B cell (primary cell): ENCODE measurements around the gene TRIM38. TPM values are rescaled to one million over a fixed set of nuclear protein-coding genes. Genes with fewer than 3 reads are reported as not detected.

ENCODE experiments used
- ATAC-seq: fragments of 200-7000 bp; cut with Tn5 transposase; one replicate; pipeline ENCODE4 v1.10.0; 2021; ENCODE audit warnings: low read depth, mild to moderate bottlenecking, moderate number of reproducible peaks, moderate library complexity
- CTCF ChIA-PET: fragments of 350-600 bp; sonication (Branson Sonifier 250); formaldehyde crosslinking; loops from one replicate; lab custom pipeline; 2021; ENCODE audit warnings: antibody characterized with exemption, inconsistent platforms; lab: Charles Lee
- POLR2A ChIA-PET: fragments of 350-600 bp; sonication (Branson Sonifier 250); formaldehyde crosslinking; loops from one replicate; lab custom pipeline; 2021; ENCODE audit warnings: antibody characterized with exemption; lab: Charles Lee
- DNase-seq: peaks from one replicate; pipeline ENCODE4 v3.0.0; 2013
- H2AFZ ChIP-seq: 2 replicates; pipeline ENCODE4 v1.6.1; 2012; ENCODE audit warnings: mild to moderate bottlenecking, low read depth, low read length; ENCODE audit not compliant: insufficient read depth, poor library complexity, severe bottlenecking
- H3K27ac ChIP-seq, 2 donors: 1 replicate in 1 of 2; 2 replicates in 1 of 2; pipeline ENCODE4 v1.5.1; 2012 to 2013; ENCODE audit warnings: low read length in 2 of 2, mild to moderate bottlenecking in 2 of 2, moderate library complexity in 1 of 2
- H3K27me3 ChIP-seq, 4 experiments: fragments of 200-600 bp in 1 of 4; sonication (generic) in 1 of 4; replicated peaks in 1 of 4; 1 replicate in 2 of 4; 2 replicates in 2 of 4; pipeline versions ENCODE4 v1.6.1 to v1.7.0; 2013 to 2016; ENCODE audit warnings: low read length in 3 of 4, mild to moderate bottlenecking in 2 of 4, mixed read lengths in 1 of 4, moderate library complexity in 1 of 4; ENCODE audit not compliant: insufficient read depth in 4 of 4, control insufficient read depth in 3 of 4; ENCODE audit errors: control extremely low read depth in 1 of 4
- H3K36me3 ChIP-seq, 2 experiments: replicated peaks in 1 of 2; 1 replicate in 1 of 2; 2 replicates in 1 of 2; pipeline versions ENCODE4 v1.6.1 to v1.7.1; 2013; ENCODE audit warnings: low read length in 1 of 2; ENCODE audit not compliant: insufficient read depth in 2 of 2, control insufficient read depth in 1 of 2; ENCODE audit errors: control extremely low read depth in 1 of 2, extremely low read depth in 1 of 2
- H3K4me1 ChIP-seq, 2 donors: fragments of 200-600 bp in 1 of 2; sonication (generic) in 1 of 2; 1 replicate in 1 of 2; 2 replicates in 1 of 2; pipeline versions ENCODE4 v1.5.1 to v1.6.1; 2013 to 2017; ENCODE audit warnings: low read length in 2 of 2; ENCODE audit not compliant: control insufficient read depth in 2 of 2, insufficient read depth in 2 of 2
- H3K4me2 ChIP-seq: replicated peaks from 2 replicates; pipeline ENCODE3; 2012; ENCODE audit warnings: mild to moderate bottlenecking, low read depth, low read length; ENCODE audit not compliant: poor library complexity, severe bottlenecking
- H3K4me3 ChIP-seq, 5 experiments: fragments of 200-600 bp in 1 of 5; sonication (generic) in 1 of 5; 1 replicate in 3 of 5; 2 replicates in 2 of 5; pipeline versions ENCODE4 v1.5.1 to v1.7.0; 2011 to 2016; ENCODE audit warnings: low read length in 4 of 5, mild to moderate bottlenecking in 4 of 5, low read depth in 2 of 5, control low read depth in 1 of 5, moderate library complexity in 1 of 5; ENCODE audit not compliant: insufficient read depth in 1 of 5; ENCODE audit errors: control extremely low read depth in 1 of 5, extremely low read depth in 1 of 5
- H3K79me2 ChIP-seq: fragments of 200-600 bp; sonication (generic); one replicate; pipeline ENCODE4 v1.6.0; 2016; ENCODE audit warnings: low read length; ENCODE audit not compliant: control insufficient read depth, insufficient read depth
- H3K9ac ChIP-seq: fragments of 200-600 bp; sonication (generic); 2 replicates; pipeline ENCODE4 v1.6.1; 2017; ENCODE audit warnings: mild to moderate bottlenecking, low read length, moderate library complexity
- H3K9me3 ChIP-seq, 3 donors: one replicate each; pipeline versions ENCODE4 v1.6.1 to v1.7.1; 2013; ENCODE audit warnings: low read length in 2 of 3; ENCODE audit not compliant: control insufficient read depth in 2 of 3, insufficient read depth in 1 of 3; ENCODE audit errors: control extremely low read depth in 1 of 3
- H4K20me1 ChIP-seq: 2 replicates; pipeline ENCODE4 v1.6.0; 2012; ENCODE audit warnings: mild to moderate bottlenecking, low read length; ENCODE audit not compliant: insufficient read depth, control insufficient read depth, poor library complexity, severe bottlenecking
- H3K27ac Mint-ChIP-seq: one replicate; pipeline ENCODE4 v1.8.0; 2021; ENCODE audit warnings: mixed read lengths
- H3K27me3 Mint-ChIP-seq: one replicate; pipeline ENCODE4 v1.8.0; 2021; ENCODE audit warnings: mixed read lengths
- H3K4me1 Mint-ChIP-seq: one replicate; pipeline ENCODE4 v1.8.0; 2021; ENCODE audit warnings: mixed read lengths
- H3K4me3 Mint-ChIP-seq: one replicate; pipeline ENCODE4 v1.8.0; 2021; ENCODE audit warnings: mixed read lengths
- H3K9me3 Mint-ChIP-seq: one replicate; pipeline ENCODE4 v1.8.0; 2022; ENCODE audit warnings: mixed read lengths; ENCODE audit not compliant: insufficient read depth
- EZH2 ChIP-seq: IDR thresholded peaks from 2 replicates; pipeline ENCODE4 v1.6.1; 2012; ENCODE audit warnings: borderline replicate concordance, low read depth, mild to moderate bottlenecking, moderate library complexity, low read length; ENCODE audit not compliant: insufficient read depth, poor library complexity, severe bottlenecking
- WGBS: methylation state at CpG from one replicate; pipeline ENCODE4 v1.1.5; 2013; ENCODE audit warnings: missing lambda C conversion rate; ENCODE audit not compliant: insufficient coverage; 5-methylcytosine and 5-hydroxymethylcytosine counted together
- intact Hi-C: fragments of 100-400 bp; cut with micrococcal nuclease; formaldehyde crosslinking; loops from one replicate; pipeline ENCODE4 v1.10.0; 2022
- polyA plus RNA-seq: library from polyadenylated mRNA; depleted of rRNA; stranded (reverse); fragments of >200 nt; gene quantifications from 2 replicates; pipeline ENCODE4 v1.2.3, GENCODE V29; 2012
- total RNA-seq, 2 donors: library from RNA; stranded (reverse); fragments of 120-200 nt in 1 of 2; gene quantifications; 1 replicate in 1 of 2; 2 replicates in 1 of 2; pipeline versions ENCODE4 v1.2.3 to v1.2.4, GENCODE V29; 2013 to 2022
- TF ChIP-seq, protein P1 (sequence below): fragments of 200-600 bp; IDR thresholded peaks from one replicate; pipeline ENCODE4 v1.8.0; 2022; ENCODE audit warnings: antibody characterized with exemption, mild to moderate bottlenecking

TRIM38 gene
- total and polyA plus RNA-seq, 2 donors (not counting 1 experiment from before 2014, with no cell fraction given): 29.3 to 57.2 TPM

GRCh38 chr6:25953733-25954132, 8.9 kb upstream of the TRIM38 start:
- H2AFZ ChIP-seq: no peak overlapping the region
- no peak for ATAC-seq
- H3K36me3 ChIP-seq: no peaks in the 10 kb centered on the region
- no peaks in the 10 kb centered on the region for H3K27me3 ChIP-seq
- ChIA-PET POLR2A (no interaction called here), CTCF (no interaction called here)
- no peaks in the 10 kb centered on the region for H4K20me1 ChIP-seq
- no peaks in the 10 kb centered on the region for H3K9me3 ChIP-seq
- no peak overlapping the region for H3K9ac ChIP-seq
- intact Hi-C loops: no loop called here
- no peak overlapping the region for H3K27ac ChIP-seq
- no peaks in the 10 kb centered on the region for H3K27me3 Mint-ChIP-seq
- no peak overlapping the region for H3K4me3 Mint-ChIP-seq
- H3K4me2 ChIP-seq: no peak overlapping the region
- H3K4me1 ChIP-seq: peaks cover 6 to 7% of the 10 kb centered on the region in 2 donors
- 92% methylated on average over 1 of the region's 3 CpGs for WGBS
- H3K9me3 Mint-ChIP-seq: no peaks in the 10 kb centered on the region
- no peak for DNase-seq
- H3K27ac Mint-ChIP-seq: no peak overlapping the region
- H3K4me1 Mint-ChIP-seq: peaks cover 8% of the 10 kb centered on the region
- no peak overlapping the region for H3K4me3 ChIP-seq
- TF ChIP-seq EZH2: no peak
- TF ChIP-seq, protein P1, sequence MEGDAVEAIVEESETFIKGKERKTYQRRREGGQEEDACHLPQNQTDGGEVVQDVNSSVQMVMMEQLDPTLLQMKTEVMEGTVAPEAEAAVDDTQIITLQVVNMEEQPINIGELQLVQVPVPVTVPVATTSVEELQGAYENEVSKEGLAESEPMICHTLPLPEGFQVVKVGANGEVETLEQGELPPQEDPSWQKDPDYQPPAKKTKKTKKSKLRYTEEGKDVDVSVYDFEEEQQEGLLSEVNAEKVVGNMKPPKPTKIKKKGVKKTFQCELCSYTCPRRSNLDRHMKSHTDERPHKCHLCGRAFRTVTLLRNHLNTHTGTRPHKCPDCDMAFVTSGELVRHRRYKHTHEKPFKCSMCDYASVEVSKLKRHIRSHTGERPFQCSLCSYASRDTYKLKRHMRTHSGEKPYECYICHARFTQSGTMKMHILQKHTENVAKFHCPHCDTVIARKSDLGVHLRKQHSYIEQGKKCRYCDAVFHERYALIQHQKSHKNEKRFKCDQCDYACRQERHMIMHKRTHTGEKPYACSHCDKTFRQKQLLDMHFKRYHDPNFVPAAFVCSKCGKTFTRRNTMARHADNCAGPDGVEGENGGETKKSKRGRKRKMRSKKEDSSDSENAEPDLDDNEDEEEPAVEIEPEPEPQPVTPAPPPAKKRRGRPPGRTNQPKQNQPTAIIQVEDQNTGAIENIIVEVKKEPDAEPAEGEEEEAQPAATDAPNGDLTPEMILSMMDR: no peak
- no peaks in the 10 kb centered on the region for H3K79me2 ChIP-seq

- Mint-ChIP-seq H3K27ac (no peak overlapping the region), H3K9me3 (no peaks in the 10 kb centered on the region), H3K4me3 (no peak overlapping the region), H3K4me1 (peaks cover 18% of the 10 kb centered on the region), H3K27me3 (no peaks in the 10 kb centered on the region)
- no peak for ATAC-seq
- Histone ChIP-seq H3K27me3 (no peaks in the 10 kb centered on the region), H3K4me3 (no peak overlapping the region), H2AFZ (no peak overlapping the region), H3K4me1 (peaks cover 17 to 18% of the 10 kb centered on the region in 2 donors), H3K4me2 (no peak overlapping the region), H3K36me3 (no peaks in the 10 kb centered on the region), H4K20me1 (no peaks in the 10 kb centered on the region), H3K79me2 (no peaks in the 10 kb centered on the region), H3K27ac (no peak overlapping the region), H3K9me3 (no peaks in the 10 kb centered on the region), H3K9ac (no peak overlapping the region)
- CTCF ChIA-PET: interaction anchor here (1.1 kb wide), 1 partner anchor 13 kb away, joined by 3 read pairs; no protein-coding TSS in a partner anchor
- intact Hi-C loops: no loop called here
- DNase-seq: no peak
- TF ChIP-seq, protein P1: no peak
- no peak for TF ChIP-seq EZH2
- no CpG with 5 or more reads among the region's 1 CpG for WGBS
- POLR2A ChIA-PET: no interaction called here
Measured at GRCh38 chr6:25954756-25955155, 7.8 kb upstream of the TRIM38 start.
